GM23338 (cell line): ENCODE measurements around the gene MRPL28. TPM values are rescaled to one million over a fixed set of nuclear protein-coding genes. Genes with fewer than 3 reads are reported as not detected.

Experiments used
- ATAC-seq: fragments of 200-7000 bp; cut with Tn5 transposase; 3 replicates; pipeline ENCODE4 v1.9.1; 2020
- DNase-seq: peaks from one replicate; pipeline ENCODE4 v3.0.0-alpha.2; 2015; ENCODE audit warnings: low spot score
- H2AFZ ChIP-seq: fragments of 200-600 bp; sonication (generic); 2 replicates; pipeline ENCODE4 v1.8.0; 2016; ENCODE audit warnings: antibody characterized with exemption, mild to moderate bottlenecking, moderate library complexity
- H3F3A ChIP-seq: fragments of 200-600 bp; sonication (generic); replicated peaks from 2 replicates; pipeline ENCODE4 v1.8.0; 2017; ENCODE audit warnings: antibody characterized with exemption, mixed run types, low read depth
- H3K27ac ChIP-seq: fragments of 200-600 bp; sonication (generic); 2 replicates; pipeline ENCODE4 v1.6.1; 2016; ENCODE audit warnings: low read depth
- H3K27me3 ChIP-seq: fragments of 200-600 bp; sonication (generic); 2 replicates; pipeline ENCODE4 v1.8.0; 2016; ENCODE audit warnings: mild to moderate bottlenecking, mixed run types, moderate library complexity; ENCODE audit not compliant: insufficient read depth
- H3K36me3 ChIP-seq: fragments of 200-600 bp; sonication (generic); 2 replicates; pipeline ENCODE4 v1.8.0; 2016; ENCODE audit warnings: mild to moderate bottlenecking; ENCODE audit not compliant: insufficient read depth
- H3K4me1 ChIP-seq: fragments of 200-600 bp; sonication (generic); 2 replicates; pipeline ENCODE4 v1.8.0; 2016; ENCODE audit warnings: mild to moderate bottlenecking, moderate library complexity; ENCODE audit not compliant: insufficient read depth
- H3K4me2 ChIP-seq: fragments of 200-600 bp; sonication (generic); 2 replicates; pipeline ENCODE4 v1.7.1; 2017; ENCODE audit warnings: mixed run types
- H3K4me3 ChIP-seq: fragments of 200-600 bp; sonication (generic); 2 replicates; pipeline ENCODE4 v1.6.1; 2016; ENCODE audit warnings: mixed run types
- H3K79me2 ChIP-seq: fragments of 200-600 bp; sonication (generic); replicated peaks from 2 replicates; pipeline ENCODE4 v1.8.0; 2017; ENCODE audit warnings: mild to moderate bottlenecking; ENCODE audit not compliant: insufficient read depth
- H3K9me2 ChIP-seq: fragments of 200-600 bp; sonication (generic); 2 replicates; pipeline ENCODE4 v1.8.0; 2017; ENCODE audit not compliant: insufficient read depth
- H4K20me1 ChIP-seq: fragments of 200-600 bp; sonication (generic); replicated peaks from 2 replicates; pipeline ENCODE4 v1.8.0; 2017; ENCODE audit warnings: mild to moderate bottlenecking; ENCODE audit not compliant: insufficient read depth
- H3K27ac Mint-ChIP-seq: 2 replicates; pipeline ENCODE4 v1.8.0; 2020; ENCODE audit warnings: inconsistent platforms, mild to moderate bottlenecking, moderate library complexity, mixed read lengths
- H3K27me3 Mint-ChIP-seq: 3 replicates; pipeline ENCODE4 v1.8.0; 2022; ENCODE audit warnings: low read depth, mild to moderate bottlenecking, moderate library complexity, mixed read lengths, inconsistent platforms; ENCODE audit not compliant: insufficient read depth, poor library complexity
- H3K36me3 Mint-ChIP-seq: 3 replicates; pipeline ENCODE4 v1.8.0; 2021; ENCODE audit warnings: low read depth, mild to moderate bottlenecking, inconsistent platforms, moderate library complexity, mixed read lengths
- H3K4me1 Mint-ChIP-seq: 3 replicates; pipeline ENCODE4 v1.8.0; 2020; ENCODE audit warnings: mild to moderate bottlenecking, inconsistent platforms, mixed read lengths
- H3K4me3 Mint-ChIP-seq: 3 replicates; pipeline ENCODE4 v1.8.0; 2021; ENCODE audit warnings: moderate library complexity, mild to moderate bottlenecking, inconsistent platforms, mixed read lengths
- H3K9me3 Mint-ChIP-seq: 3 replicates; pipeline ENCODE4 v1.8.0; 2020; ENCODE audit warnings: moderate library complexity, mild to moderate bottlenecking, inconsistent platforms, mixed read lengths
- CREB1 ChIP-seq: fragments of 250-450 bp; sonication (Bioruptor Pico); IDR thresholded peaks from 2 replicates; pipeline ENCODE4 v1.5.0; 2020; ENCODE audit warnings: low read depth, mild to moderate bottlenecking, moderate library complexity
- EZH2 ChIP-seq: fragments of 200-600 bp; sonication (generic); IDR thresholded peaks from one replicate; pipeline ENCODE4 v1.8.0; 2017; ENCODE audit warnings: antibody characterized with exemption, mild to moderate bottlenecking, low read depth; ENCODE audit not compliant: unreplicated experiment
- EZH2phosphoT487 ChIP-seq: fragments of 200-600 bp; sonication (generic); IDR thresholded peaks from one replicate; pipeline ENCODE4 v1.8.1; 2018; ENCODE audit warnings: antibody characterized with exemption; ENCODE audit not compliant: unreplicated experiment
- JUNB ChIP-seq: IDR thresholded peaks from one replicate; pipeline ENCODE4 v1.6.1; 2016; ENCODE audit warnings: antibody characterized with exemption; ENCODE audit not compliant: unreplicated experiment
- STAT1 ChIP-seq: IDR thresholded peaks from one replicate; pipeline ENCODE4 v1.6.1; 2016; ENCODE audit warnings: antibody characterized with exemption; ENCODE audit not compliant: unreplicated experiment
- ZNF114 ChIP-seq: fragments of 250-450 bp; sonication (Bioruptor Pico); IDR thresholded peaks from 2 replicates; pipeline ENCODE4 v1.5.0; 2020; ENCODE audit warnings: mild to moderate bottlenecking, moderate library complexity
- polyA plus RNA-seq: library from polyadenylated mRNA; unstranded; fragments of >200 nt; fragmentation: Nextera tagmentation; extraction: Ambion mirVana; gene quantifications from 2 replicates; pipeline ENCODE4 v1.2.1, GENCODE V29; 2016
- total RNA-seq: library from RNA; depleted of rRNA; stranded (reverse); fragments of >200 nt; shearing (Covaris generic); gene quantifications from 2 replicates; pipeline ENCODE4 v1.2.3, GENCODE V29; 2014
- TF ChIP-seq, protein P1 (sequence below), 2 experiments: fragments of 200-600 bp in 1 of 2; sonication (generic) in 1 of 2; conservative IDR thresholded peaks; 2 replicates each; pipeline versions ENCODE4 v1.5.1 to v1.6.1; 2016 to 2017; ENCODE audit warnings: antibody characterized with exemption in 2 of 2, low read depth in 2 of 2, mild to moderate bottlenecking in 2 of 2, moderate library complexity in 1 of 2
- TF ChIP-seq, protein P2 (sequence below): IDR thresholded peaks from one replicate; pipeline ENCODE4 v1.6.1; 2018; ENCODE audit warnings: antibody characterized with exemption; ENCODE audit not compliant: unreplicated experiment
- TF ChIP-seq, protein P3 (sequence below): fragments of 250-450 bp; sonication (Bioruptor Pico); IDR thresholded peaks from 2 replicates; pipeline ENCODE4 v1.5.0; 2020; ENCODE audit warnings: mild to moderate bottlenecking, moderate library complexity

Gene MRPL28
- total and polyA plus RNA-seq, 2 experiments from 2014 or later, result 135 to 169 TPM

DNA sequence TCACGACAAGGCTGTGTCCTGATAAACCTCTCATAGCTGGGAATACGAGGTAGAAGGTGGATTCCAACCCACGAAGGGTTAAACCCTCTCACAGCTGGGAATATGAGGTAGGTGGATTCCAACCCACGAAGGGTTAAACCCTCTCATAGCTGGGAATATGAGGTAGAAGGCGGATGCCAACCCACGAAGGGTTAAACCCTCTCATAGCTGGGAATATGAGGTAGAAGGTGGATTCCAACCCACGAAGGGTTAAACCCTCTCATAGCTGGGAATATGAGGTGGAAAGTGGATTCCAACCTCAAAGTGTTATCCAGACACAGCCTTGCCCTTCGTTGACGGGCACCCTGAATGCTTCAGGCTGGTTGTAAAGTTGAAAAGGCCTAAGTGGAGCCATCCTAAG lies 48.8 kb downstream of the MRPL28 start (continued):
- TF ChIP-seq, protein P1, sequence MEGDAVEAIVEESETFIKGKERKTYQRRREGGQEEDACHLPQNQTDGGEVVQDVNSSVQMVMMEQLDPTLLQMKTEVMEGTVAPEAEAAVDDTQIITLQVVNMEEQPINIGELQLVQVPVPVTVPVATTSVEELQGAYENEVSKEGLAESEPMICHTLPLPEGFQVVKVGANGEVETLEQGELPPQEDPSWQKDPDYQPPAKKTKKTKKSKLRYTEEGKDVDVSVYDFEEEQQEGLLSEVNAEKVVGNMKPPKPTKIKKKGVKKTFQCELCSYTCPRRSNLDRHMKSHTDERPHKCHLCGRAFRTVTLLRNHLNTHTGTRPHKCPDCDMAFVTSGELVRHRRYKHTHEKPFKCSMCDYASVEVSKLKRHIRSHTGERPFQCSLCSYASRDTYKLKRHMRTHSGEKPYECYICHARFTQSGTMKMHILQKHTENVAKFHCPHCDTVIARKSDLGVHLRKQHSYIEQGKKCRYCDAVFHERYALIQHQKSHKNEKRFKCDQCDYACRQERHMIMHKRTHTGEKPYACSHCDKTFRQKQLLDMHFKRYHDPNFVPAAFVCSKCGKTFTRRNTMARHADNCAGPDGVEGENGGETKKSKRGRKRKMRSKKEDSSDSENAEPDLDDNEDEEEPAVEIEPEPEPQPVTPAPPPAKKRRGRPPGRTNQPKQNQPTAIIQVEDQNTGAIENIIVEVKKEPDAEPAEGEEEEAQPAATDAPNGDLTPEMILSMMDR (conservative IDR thresholded peaks at IDR 0.05; ENCODE audit: low read depth in 2 of 2), result no peak
- TF ChIP-seq EZH2 (no peak), JUNB (no peak), CREB1 (CRISPR knock-in tag) (no peak)
- TF ChIP-seq, protein P2, sequence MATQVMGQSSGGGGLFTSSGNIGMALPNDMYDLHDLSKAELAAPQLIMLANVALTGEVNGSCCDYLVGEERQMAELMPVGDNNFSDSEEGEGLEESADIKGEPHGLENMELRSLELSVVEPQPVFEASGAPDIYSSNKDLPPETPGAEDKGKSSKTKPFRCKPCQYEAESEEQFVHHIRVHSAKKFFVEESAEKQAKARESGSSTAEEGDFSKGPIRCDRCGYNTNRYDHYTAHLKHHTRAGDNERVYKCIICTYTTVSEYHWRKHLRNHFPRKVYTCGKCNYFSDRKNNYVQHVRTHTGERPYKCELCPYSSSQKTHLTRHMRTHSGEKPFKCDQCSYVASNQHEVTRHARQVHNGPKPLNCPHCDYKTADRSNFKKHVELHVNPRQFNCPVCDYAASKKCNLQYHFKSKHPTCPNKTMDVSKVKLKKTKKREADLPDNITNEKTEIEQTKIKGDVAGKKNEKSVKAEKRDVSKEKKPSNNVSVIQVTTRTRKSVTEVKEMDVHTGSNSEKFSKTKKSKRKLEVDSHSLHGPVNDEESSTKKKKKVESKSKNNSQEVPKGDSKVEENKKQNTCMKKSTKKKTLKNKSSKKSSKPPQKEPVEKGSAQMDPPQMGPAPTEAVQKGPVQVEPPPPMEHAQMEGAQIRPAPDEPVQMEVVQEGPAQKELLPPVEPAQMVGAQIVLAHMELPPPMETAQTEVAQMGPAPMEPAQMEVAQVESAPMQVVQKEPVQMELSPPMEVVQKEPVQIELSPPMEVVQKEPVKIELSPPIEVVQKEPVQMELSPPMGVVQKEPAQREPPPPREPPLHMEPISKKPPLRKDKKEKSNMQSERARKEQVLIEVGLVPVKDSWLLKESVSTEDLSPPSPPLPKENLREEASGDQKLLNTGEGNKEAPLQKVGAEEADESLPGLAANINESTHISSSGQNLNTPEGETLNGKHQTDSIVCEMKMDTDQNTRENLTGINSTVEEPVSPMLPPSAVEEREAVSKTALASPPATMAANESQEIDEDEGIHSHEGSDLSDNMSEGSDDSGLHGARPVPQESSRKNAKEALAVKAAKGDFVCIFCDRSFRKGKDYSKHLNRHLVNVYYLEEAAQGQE, result no peak

DNA sequence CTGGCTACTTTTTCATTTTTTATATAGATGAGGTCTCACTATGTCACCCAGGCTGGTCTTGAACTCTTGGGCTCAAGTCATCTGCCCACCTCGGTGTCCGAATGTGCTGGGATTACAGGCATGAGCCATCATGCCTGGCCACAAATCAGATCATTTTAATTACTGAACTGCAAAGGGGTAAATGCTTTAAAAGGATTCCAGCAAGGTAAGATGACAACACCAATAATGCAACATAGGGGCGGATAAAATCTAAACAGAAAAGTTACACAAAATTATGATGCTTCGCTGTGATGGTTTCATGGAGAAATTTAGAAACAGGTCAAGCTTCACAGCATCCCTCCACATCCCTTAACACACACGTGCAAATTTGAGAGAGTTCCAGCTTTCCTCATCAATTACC lies 50.1 kb downstream of the MRPL28 start:
- H3K4me3 ChIP-seq, result no peak overlapping the region
- no peaks in the 10 kb centered on the region for H3K36me3 ChIP-seq
- no peak overlapping the region for H3K27ac Mint-ChIP-seq
- H4K20me1 ChIP-seq, result peaks cover 52% of the 10 kb centered on the region; the same call in 1 of the 2 replicates
- H3K4me1 ChIP-seq, result peaks cover 7% of the 10 kb centered on the region; the same call in 1 of the 2 replicates
- peaks cover 5% of the 10 kb centered on the region for H3F3A ChIP-seq
- no peak overlapping the region for H3K4me2 ChIP-seq
- no peaks in the 10 kb centered on the region for H3K9me2 ChIP-seq
- no peak for DNase-seq
- peaks cover 94% of the 10 kb centered on the region for H3K79me2 ChIP-seq
- H3K27ac ChIP-seq, result no peak overlapping the region
- ATAC-seq, result no peak
- H3K4me3 Mint-ChIP-seq, result no peak overlapping the region
- no peaks in the 10 kb centered on the region for H3K27me3 ChIP-seq
- no peaks in the 10 kb centered on the region for H3K9me3 Mint-ChIP-seq
- peaks cover 15% of the 10 kb centered on the region; the same call in 2 of the 3 replicates for H3K36me3 Mint-ChIP-seq
- peaks cover 7% of the 10 kb centered on the region for H3K27me3 Mint-ChIP-seq
- no peak overlapping the region for H2AFZ ChIP-seq
- peaks cover 33% of the 10 kb centered on the region for H3K4me1 Mint-ChIP-seq
- TF ChIP-seq ZNF114 (CRISPR knock-in tag), result no peak
- no peak for TF ChIP-seq JUNB
- TF ChIP-seq STAT1, result no peak
- TF ChIP-seq, protein P3, sequence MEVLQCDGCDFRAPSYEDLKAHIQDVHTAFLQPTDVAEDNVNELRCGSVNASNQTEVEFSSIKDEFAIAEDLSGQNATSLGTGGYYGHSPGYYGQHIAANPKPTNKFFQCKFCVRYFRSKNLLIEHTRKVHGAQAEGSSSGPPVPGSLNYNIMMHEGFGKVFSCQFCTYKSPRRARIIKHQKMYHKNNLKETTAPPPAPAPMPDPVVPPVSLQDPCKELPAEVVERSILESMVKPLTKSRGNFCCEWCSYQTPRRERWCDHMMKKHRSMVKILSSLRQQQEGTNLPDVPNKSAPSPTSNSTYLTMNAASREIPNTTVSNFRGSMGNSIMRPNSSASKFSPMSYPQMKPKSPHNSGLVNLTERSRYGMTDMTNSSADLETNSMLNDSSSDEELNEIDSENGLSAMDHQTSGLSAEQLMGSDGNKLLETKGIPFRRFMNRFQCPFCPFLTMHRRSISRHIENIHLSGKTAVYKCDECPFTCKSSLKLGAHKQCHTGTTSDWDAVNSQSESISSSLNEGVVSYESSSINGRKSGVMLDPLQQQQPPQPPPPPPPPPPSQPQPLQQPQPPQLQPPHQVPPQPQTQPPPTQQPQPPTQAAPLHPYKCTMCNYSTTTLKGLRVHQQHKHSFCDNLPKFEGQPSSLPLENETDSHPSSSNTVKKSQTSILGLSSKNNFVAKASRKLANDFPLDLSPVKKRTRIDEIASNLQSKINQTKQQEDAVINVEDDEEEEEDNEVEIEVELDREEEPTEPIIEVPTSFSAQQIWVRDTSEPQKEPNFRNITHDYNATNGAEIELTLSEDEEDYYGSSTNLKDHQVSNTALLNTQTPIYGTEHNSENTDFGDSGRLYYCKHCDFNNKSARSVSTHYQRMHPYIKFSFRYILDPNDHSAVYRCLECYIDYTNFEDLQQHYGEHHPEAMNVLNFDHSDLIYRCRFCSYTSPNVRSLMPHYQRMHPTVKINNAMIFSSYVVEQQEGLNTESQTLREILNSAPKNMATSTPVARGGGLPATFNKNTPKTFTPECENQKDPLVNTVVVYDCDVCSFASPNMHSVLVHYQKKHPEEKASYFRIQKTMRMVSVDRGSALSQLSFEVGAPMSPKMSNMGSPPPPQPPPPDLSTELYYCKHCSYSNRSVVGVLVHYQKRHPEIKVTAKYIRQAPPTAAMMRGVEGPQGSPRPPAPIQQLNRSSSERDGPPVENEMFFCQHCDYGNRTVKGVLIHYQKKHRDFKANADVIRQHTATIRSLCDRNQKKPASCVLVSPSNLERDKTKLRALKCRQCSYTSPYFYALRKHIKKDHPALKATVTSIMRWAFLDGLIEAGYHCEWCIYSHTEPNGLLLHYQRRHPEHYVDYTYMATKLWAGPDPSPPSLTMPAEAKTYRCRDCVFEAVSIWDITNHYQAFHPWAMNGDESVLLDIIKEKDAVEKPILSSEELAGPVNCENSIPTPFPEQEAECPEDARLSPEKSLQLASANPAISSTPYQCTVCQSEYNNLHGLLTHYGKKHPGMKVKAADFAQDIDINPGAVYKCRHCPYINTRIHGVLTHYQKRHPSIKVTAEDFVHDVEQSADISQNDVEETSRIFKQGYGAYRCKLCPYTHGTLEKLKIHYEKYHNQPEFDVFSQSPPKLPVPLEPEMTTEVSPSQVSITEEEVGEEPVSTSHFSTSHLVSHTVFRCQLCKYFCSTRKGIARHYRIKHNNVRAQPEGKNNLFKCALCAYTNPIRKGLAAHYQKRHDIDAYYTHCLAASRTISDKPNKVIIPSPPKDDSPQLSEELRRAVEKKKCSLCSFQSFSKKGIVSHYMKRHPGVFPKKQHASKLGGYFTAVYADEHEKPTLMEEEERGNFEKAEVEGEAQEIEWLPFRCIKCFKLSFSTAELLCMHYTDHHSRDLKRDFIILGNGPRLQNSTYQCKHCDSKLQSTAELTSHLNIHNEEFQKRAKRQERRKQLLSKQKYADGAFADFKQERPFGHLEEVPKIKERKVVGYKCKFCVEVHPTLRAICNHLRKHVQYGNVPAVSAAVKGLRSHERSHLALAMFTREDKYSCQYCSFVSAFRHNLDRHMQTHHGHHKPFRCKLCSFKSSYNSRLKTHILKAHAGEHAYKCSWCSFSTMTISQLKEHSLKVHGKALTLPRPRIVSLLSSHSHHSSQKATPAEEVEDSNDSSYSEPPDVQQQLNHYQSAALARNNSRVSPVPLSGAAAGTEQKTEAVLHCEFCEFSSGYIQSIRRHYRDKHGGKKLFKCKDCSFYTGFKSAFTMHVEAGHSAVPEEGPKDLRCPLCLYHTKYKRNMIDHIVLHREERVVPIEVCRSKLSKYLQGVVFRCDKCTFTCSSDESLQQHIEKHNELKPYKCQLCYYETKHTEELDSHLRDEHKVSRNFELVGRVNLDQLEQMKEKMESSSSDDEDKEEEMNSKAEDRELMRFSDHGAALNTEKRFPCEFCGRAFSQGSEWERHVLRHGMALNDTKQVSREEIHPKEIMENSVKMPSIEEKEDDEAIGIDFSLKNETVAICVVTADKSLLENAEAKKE (CRISPR knock-in tag), result no peak
- no peak for TF ChIP-seq EZH2phosphoT487
- TF ChIP-seq EZH2, result no peak
- TF ChIP-seq, protein P1 (conservative IDR thresholded peaks at IDR 0.05; ENCODE audit: low read depth in 2 of 2), result no peak
